ENCODE measurements around the gene MND1.

DNA sequence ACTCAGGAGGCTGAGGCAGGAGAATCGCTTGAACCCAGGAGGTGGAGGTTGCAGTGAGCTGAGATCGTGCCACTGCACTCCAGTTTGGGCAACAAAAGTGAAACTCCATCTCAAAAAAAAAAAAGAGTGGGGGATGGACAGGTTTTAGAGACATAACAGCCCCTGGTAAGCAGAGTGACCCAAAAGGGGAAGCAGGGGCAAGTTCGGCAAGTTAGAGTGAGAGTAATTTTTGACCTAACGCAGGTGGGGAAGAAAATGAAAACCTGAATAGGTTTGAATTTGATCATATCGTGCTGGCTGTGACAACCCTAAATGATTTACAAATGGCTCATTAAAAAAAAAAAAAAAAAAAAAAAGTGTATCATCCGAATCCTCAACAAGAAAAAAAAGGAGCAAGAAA, 96.0 kb downstream of the MND1 start:
- TF ChIP-seq EZH2 (IDR thresholded peaks at IDR 0.05; ENCODE audit: insufficient read depth, poor library complexity, severe bottlenecking) (no peak), EZH2phosphoT487 (IDR thresholded peaks at IDR 0.05; ENCODE audit: insufficient read depth, low read depth) (no peak)
